Neural cell (in vitro differentiated cells): ENCODE results near the gene SCUBE1. TPM values are rescaled to one million over a fixed set of nuclear protein-coding genes. Genes with fewer than 3 reads are reported as not detected.

ENCODE experiments used
- H2AFZ ChIP-seq: fragments of 200-600, 300-800 bp; sonication (generic), shearing (Covaris generic); 2 replicates; pipeline ENCODE4 v1.6.0; 2014; ENCODE audit warnings: low read depth, mild to moderate bottlenecking, antibody characterized with exemption, low read length, moderate library complexity
- H3F3A ChIP-seq: fragments of 200-600 bp; shearing (Covaris generic); 2 replicates; pipeline ENCODE4 v1.6.1; 2016; ENCODE audit warnings: mild to moderate bottlenecking, moderate library complexity, mixed read lengths, antibody characterized with exemption, low read length; ENCODE audit not compliant: insufficient read depth, poor library complexity, severe bottlenecking
- H3K27ac ChIP-seq: fragments of 200-600, 300-800 bp; sonication (generic), shearing (Covaris generic); 2 replicates; pipeline ENCODE4 v1.5.1; 2014; ENCODE audit warnings: mild to moderate bottlenecking, low read length, moderate library complexity
- H3K27me3 ChIP-seq: fragments of 300-800, 200-600 bp; sonication (generic), shearing (Covaris generic); 2 replicates; pipeline ENCODE4 v1.6.0; 2014; ENCODE audit warnings: mild to moderate bottlenecking, low read depth, low read length, moderate library complexity; ENCODE audit not compliant: insufficient read depth
- H3K36me3 ChIP-seq: fragments of 300-800, 200-600 bp; sonication (generic), shearing (Covaris generic); 2 replicates; pipeline ENCODE4 v1.5.1; 2014; ENCODE audit warnings: mild to moderate bottlenecking, antibody characterized with exemption, low read length, moderate library complexity; ENCODE audit not compliant: insufficient read depth
- H3K4me2 ChIP-seq: fragments of 300-800, 200-600 bp; sonication (generic), shearing (Covaris generic); 2 replicates; pipeline ENCODE4 v1.6.0; 2014; ENCODE audit warnings: mild to moderate bottlenecking, low read length
- H3K4me3 ChIP-seq: fragments of 300-800, 200-600 bp; sonication (generic), shearing (Covaris generic); 2 replicates; pipeline ENCODE4 v1.5.1; 2014; ENCODE audit warnings: mild to moderate bottlenecking, low read length, moderate library complexity
- H3K79me2 ChIP-seq: fragments of 200-600 bp; shearing (Covaris generic); replicated peaks from 2 replicates; pipeline ENCODE4 v1.6.0; 2014; ENCODE audit warnings: mild to moderate bottlenecking, low read length, moderate library complexity; ENCODE audit not compliant: insufficient read depth
- H3K9ac ChIP-seq: fragments of 300-800, 200-600 bp; sonication (generic), shearing (Covaris generic); 2 replicates; pipeline ENCODE4 v1.6.1; 2016; ENCODE audit warnings: mild to moderate bottlenecking, low read length, mixed read lengths
- H3K9me2 ChIP-seq: fragments of 200-600 bp; shearing (Covaris generic); 2 replicates; pipeline ENCODE4 v1.6.1; 2016; ENCODE audit warnings: mild to moderate bottlenecking, low read length, mixed read lengths; ENCODE audit not compliant: insufficient read depth
- H3K9me3 ChIP-seq: fragments of 200-600, 300-800 bp; sonication (generic), shearing (Covaris generic); 2 replicates; pipeline ENCODE4 v1.6.1; 2016; ENCODE audit warnings: mild to moderate bottlenecking, mixed run types, low read length, moderate library complexity, mixed read lengths
- H4K20me1 ChIP-seq: fragments of 200-600 bp; shearing (Covaris generic); 2 replicates; pipeline ENCODE4 v1.6.1; 2016; ENCODE audit warnings: mild to moderate bottlenecking, mixed run types; ENCODE audit not compliant: insufficient read depth
- EP300 ChIP-seq: fragments of 450-650 bp; conservative IDR thresholded peaks from 2 replicates; pipeline ENCODE4 v1.6.1; 2014; ENCODE audit warnings: antibody characterized with exemption, mild to moderate bottlenecking, moderate library complexity; ENCODE audit not compliant: poor library complexity, severe bottlenecking
- EZH2 ChIP-seq: fragments of 200-600, 300-800 bp; shearing (Covaris generic), sonication (generic); IDR thresholded peaks from 2 replicates; pipeline ENCODE4 v1.6.1; 2014; ENCODE audit warnings: antibody characterized with exemption, low read length, borderline replicate concordance, mild to moderate bottlenecking; ENCODE audit not compliant: insufficient read depth, poor library complexity, severe bottlenecking
- MXI1 ChIP-seq: fragments of 450-650 bp; conservative IDR thresholded peaks from 2 replicates; pipeline ENCODE4 v1.6.1; 2014; ENCODE audit warnings: antibody characterized with exemption, mild to moderate bottlenecking; ENCODE audit not compliant: poor library complexity, severe bottlenecking
- POLR2AphosphoS5 ChIP-seq: IDR thresholded peaks from 2 replicates; pipeline ENCODE4 v1.6.1; 2012
- RAD21 ChIP-seq: fragments of 450-650 bp; conservative IDR thresholded peaks from 2 replicates; pipeline ENCODE4 v1.6.1; 2014; ENCODE audit warnings: antibody characterized with exemption, mild to moderate bottlenecking, moderate library complexity
- SMC3 ChIP-seq: fragments of 450-650 bp; conservative IDR thresholded peaks from 2 replicates; pipeline ENCODE4 v1.6.1; 2014; ENCODE audit warnings: antibody characterized with exemption, mild to moderate bottlenecking, moderate library complexity; ENCODE audit not compliant: poor library complexity
- TAF1 ChIP-seq: IDR thresholded peaks from 2 replicates; pipeline ENCODE4 v1.6.1; 2012; ENCODE audit warnings: low read depth
- polyA plus RNA-seq: library from polyadenylated mRNA; depleted of rRNA; stranded (reverse); fragments of >200 nt; gene quantifications from 2 replicates; pipeline ENCODE4 v1.2.3, GENCODE V29; 2014
- TF ChIP-seq, protein P1 (sequence below): IDR thresholded peaks from 2 replicates; pipeline ENCODE4 v1.6.1; 2012; ENCODE audit warnings: borderline replicate concordance
- TF ChIP-seq, protein P2 (sequence below): fragments of 450-650 bp; IDR thresholded peaks from 2 replicates; pipeline ENCODE4 v1.5.1; 2014; ENCODE audit warnings: antibody characterized with exemption, mild to moderate bottlenecking, moderate library complexity; ENCODE audit not compliant: poor library complexity, severe bottlenecking

SCUBE1 gene
- polyA plus RNA-seq, 1 donor from 2014 or later: 8.4 TPM

DNA sequence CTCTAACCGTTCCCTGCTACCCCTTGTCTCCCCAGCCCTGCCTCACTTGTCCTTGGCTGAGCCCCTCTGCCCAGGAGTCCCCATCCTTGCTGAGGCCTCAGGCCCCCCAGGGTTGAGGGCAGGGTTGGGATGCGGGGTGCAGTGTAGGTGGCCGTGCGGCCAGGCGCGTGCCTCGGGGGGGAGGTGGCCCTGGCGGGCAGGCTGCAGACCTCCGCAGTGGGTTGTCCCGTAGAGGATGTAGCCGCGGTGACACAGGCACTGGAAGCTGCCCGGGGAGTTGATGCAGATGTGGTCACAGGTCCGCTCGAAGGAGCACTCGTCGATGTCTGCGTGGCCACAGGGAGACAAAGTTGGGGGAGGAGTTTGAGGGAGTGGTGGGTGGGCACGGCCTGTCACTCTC is 114.3 kb downstream of the SCUBE1 start:
- H3K27ac ChIP-seq: no peak overlapping the region
- no peaks in the 10 kb centered on the region for H3K9me3 ChIP-seq
- H3K4me3 ChIP-seq: no peak overlapping the region
- H3K27me3 ChIP-seq: no peaks in the 10 kb centered on the region
- H3F3A ChIP-seq: no peaks in the 10 kb centered on the region
- H3K9me2 ChIP-seq: no peaks in the 10 kb centered on the region
- H3K9ac ChIP-seq: no peak overlapping the region
- H3K36me3 ChIP-seq: no peaks in the 10 kb centered on the region
- no peak overlapping the region for H2AFZ ChIP-seq
- no peak overlapping the region for H3K4me2 ChIP-seq
- no peaks in the 10 kb centered on the region for H3K79me2 ChIP-seq
- H4K20me1 ChIP-seq: no peaks in the 10 kb centered on the region
- no peak for TF ChIP-seq TAF1
- TF ChIP-seq, protein P1, sequence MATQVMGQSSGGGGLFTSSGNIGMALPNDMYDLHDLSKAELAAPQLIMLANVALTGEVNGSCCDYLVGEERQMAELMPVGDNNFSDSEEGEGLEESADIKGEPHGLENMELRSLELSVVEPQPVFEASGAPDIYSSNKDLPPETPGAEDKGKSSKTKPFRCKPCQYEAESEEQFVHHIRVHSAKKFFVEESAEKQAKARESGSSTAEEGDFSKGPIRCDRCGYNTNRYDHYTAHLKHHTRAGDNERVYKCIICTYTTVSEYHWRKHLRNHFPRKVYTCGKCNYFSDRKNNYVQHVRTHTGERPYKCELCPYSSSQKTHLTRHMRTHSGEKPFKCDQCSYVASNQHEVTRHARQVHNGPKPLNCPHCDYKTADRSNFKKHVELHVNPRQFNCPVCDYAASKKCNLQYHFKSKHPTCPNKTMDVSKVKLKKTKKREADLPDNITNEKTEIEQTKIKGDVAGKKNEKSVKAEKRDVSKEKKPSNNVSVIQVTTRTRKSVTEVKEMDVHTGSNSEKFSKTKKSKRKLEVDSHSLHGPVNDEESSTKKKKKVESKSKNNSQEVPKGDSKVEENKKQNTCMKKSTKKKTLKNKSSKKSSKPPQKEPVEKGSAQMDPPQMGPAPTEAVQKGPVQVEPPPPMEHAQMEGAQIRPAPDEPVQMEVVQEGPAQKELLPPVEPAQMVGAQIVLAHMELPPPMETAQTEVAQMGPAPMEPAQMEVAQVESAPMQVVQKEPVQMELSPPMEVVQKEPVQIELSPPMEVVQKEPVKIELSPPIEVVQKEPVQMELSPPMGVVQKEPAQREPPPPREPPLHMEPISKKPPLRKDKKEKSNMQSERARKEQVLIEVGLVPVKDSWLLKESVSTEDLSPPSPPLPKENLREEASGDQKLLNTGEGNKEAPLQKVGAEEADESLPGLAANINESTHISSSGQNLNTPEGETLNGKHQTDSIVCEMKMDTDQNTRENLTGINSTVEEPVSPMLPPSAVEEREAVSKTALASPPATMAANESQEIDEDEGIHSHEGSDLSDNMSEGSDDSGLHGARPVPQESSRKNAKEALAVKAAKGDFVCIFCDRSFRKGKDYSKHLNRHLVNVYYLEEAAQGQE: no peak
- no peak for TF ChIP-seq MXI1
- no peak for TF ChIP-seq POLR2AphosphoS5

DNA sequence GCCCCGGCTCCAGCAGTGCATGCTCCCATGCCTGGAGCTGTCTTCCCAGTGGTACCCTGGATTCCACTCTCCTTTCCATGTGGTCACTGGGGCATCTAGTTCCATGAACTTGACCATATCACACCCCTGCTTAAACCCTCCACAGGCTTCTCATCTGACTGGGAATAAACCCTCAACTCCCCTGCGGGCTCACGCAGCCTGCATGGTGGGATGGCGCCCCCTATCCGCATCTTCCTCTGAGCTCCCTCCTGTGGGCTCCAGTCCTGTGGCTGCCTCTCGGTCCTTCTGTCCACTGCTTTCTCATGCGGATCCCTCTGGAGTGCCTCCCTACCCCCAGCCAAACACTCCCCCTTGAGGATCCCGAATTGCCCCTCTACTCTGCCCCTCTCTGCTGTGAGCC is 114.8 kb downstream of the SCUBE1 start:
- Histone ChIP-seq H3K4me2 (no peak overlapping the region), H3K36me3 (no peaks in the 10 kb centered on the region), H3K9me3 (no peaks in the 10 kb centered on the region), H3K27ac (no peak overlapping the region), H3K9ac (no peak overlapping the region), H4K20me1 (no peaks in the 10 kb centered on the region), H2AFZ (no peak overlapping the region), H3K79me2 (no peaks in the 10 kb centered on the region), H3F3A (no peaks in the 10 kb centered on the region), H3K4me3 (no peak overlapping the region), H3K27me3 (no peaks in the 10 kb centered on the region), H3K9me2 (no peaks in the 10 kb centered on the region)
- TF ChIP-seq TAF1: no peak
- TF ChIP-seq EP300: no peak
- no peak for TF ChIP-seq RAD21
- TF ChIP-seq POLR2AphosphoS5: no peak
- TF ChIP-seq SMC3: no peak
- TF ChIP-seq, protein P1: no peak
- TF ChIP-seq MXI1: no peak
- TF ChIP-seq EZH2: no peak
- TF ChIP-seq, protein P2, sequence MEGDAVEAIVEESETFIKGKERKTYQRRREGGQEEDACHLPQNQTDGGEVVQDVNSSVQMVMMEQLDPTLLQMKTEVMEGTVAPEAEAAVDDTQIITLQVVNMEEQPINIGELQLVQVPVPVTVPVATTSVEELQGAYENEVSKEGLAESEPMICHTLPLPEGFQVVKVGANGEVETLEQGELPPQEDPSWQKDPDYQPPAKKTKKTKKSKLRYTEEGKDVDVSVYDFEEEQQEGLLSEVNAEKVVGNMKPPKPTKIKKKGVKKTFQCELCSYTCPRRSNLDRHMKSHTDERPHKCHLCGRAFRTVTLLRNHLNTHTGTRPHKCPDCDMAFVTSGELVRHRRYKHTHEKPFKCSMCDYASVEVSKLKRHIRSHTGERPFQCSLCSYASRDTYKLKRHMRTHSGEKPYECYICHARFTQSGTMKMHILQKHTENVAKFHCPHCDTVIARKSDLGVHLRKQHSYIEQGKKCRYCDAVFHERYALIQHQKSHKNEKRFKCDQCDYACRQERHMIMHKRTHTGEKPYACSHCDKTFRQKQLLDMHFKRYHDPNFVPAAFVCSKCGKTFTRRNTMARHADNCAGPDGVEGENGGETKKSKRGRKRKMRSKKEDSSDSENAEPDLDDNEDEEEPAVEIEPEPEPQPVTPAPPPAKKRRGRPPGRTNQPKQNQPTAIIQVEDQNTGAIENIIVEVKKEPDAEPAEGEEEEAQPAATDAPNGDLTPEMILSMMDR: no peak
